A549 (cell line): ENCODE data around the gene TMEM88. TPM values are rescaled to one million over a fixed set of nuclear protein-coding genes. Genes with fewer than 3 reads are reported as not detected.

Source experiments
- ATAC-seq, 2 experiments: fragments of 200-7000 bp in 1 of 2; fragments of >200 bp in 1 of 2; cut with Nextera tagmentation in 1 of 2; cut with Tn5 transposase in 1 of 2; 3 replicates each; pipeline versions ENCODE4 v1.8.0 to v1.9.1; 2018 to 2020; ENCODE audit warnings: mild to moderate bottlenecking in 1 of 2, moderate library complexity in 1 of 2
- CTCF ChIA-PET: fragments of 300-600 bp; sonication (Branson Sonifier 250); formaldehyde crosslinking; extraction: SDS; loops from one replicate; lab custom pipeline; 2021; ENCODE audit warnings: antibody characterized with exemption, inconsistent platforms; lab: Yijun Ruan, JAX
- POLR2A ChIA-PET: fragments of 350-600 bp; formaldehyde crosslinking; extraction: SDS; loops from one replicate; lab custom pipeline; 2021; ENCODE audit warnings: antibody characterized with exemption, inconsistent platforms; lab: Yijun Ruan, JAX
- DNase-seq, 2 experiments: peaks; one replicate each; pipeline versions ENCODE4 v3.0.0 to v3.0.0-alpha.2; 2011 to 2016; ENCODE audit warnings: low read depth in 1 of 2, low spot score in 1 of 2
- FAIRE-seq: peaks from 2 replicates; lab custom pipeline; 2011; peaks lifted over from hg19 to GRCh38; lab: Jason Lieb, UNC
- H3K27ac ChIP-seq, 2 experiments: fragments of >200 bp; sonication (Bioruptor Twin); formaldehyde crosslinking; 3 replicates each; pipeline ENCODE4 v1.5.1; 2016 to 2017
- H3K4me1 ChIP-seq: fragments of >200 bp; sonication (Bioruptor Twin); formaldehyde crosslinking; 3 replicates; pipeline ENCODE4 v1.6.1; 2016
- H3K4me2 ChIP-seq: fragments of >200 bp; sonication (Bioruptor Twin); formaldehyde crosslinking; 3 replicates; pipeline ENCODE4 v1.6.1; 2016
- H3K4me3 ChIP-seq: fragments of >200 bp; sonication (Bioruptor Twin); formaldehyde crosslinking; 3 replicates; pipeline ENCODE4 v1.5.1; 2016
- H3K9me3 ChIP-seq: fragments of >200 bp; sonication (Bioruptor Twin); formaldehyde crosslinking; 3 replicates; pipeline ENCODE4 v1.6.1; 2016
- BHLHE40 ChIP-seq: IDR thresholded peaks from 2 replicates; pipeline ENCODE4 v1.6.1; 2012; ENCODE audit warnings: low read depth, low read length, inconsistent platforms
- CBX8 ChIP-seq: fragments of 200-600 bp; sonication (generic); IDR thresholded peaks from 2 replicates; pipeline ENCODE4 v1.6.1; 2016
- CHD4 ChIP-seq: fragments of 200-600 bp; sonication (generic); IDR thresholded peaks from 2 replicates; pipeline ENCODE4 v1.6.1; 2016; ENCODE audit warnings: antibody characterized with exemption, mild to moderate bottlenecking, borderline replicate concordance
- FOSB ChIP-seq: fragments of 250-450 bp; sonication (Bioruptor Pico); IDR thresholded peaks from 2 replicates; pipeline ENCODE4 v1.5.0; 2020; ENCODE audit warnings: mild to moderate bottlenecking, moderate library complexity
- FOSL2 ChIP-seq, 2 experiments: fragments of 450-650 bp in 1 of 2; fragments of >200 bp in 1 of 2; sonication (Bioruptor Twin) in 1 of 2; formaldehyde crosslinking; IDR thresholded peaks; 2 replicates each; pipeline versions ENCODE4 v1.5.0 to v1.6.1; 2016 to 2020; ENCODE audit warnings: mild to moderate bottlenecking in 1 of 2, moderate library complexity in 1 of 2
- FOXS1 ChIP-seq: fragments of 250-450 bp; sonication (Bioruptor Pico); IDR thresholded peaks from 2 replicates; pipeline ENCODE4 v1.5.0; 2020; ENCODE audit warnings: mild to moderate bottlenecking, moderate library complexity
- GATA3 ChIP-seq: IDR thresholded peaks from 2 replicates; pipeline ENCODE4 v1.6.1; 2012; ENCODE audit warnings: borderline replicate concordance
- HOXA7 ChIP-seq: fragments of 250-450 bp; sonication (Bioruptor Pico); IDR thresholded peaks from 2 replicates; pipeline ENCODE4 v1.5.0; 2020; ENCODE audit warnings: mild to moderate bottlenecking, moderate library complexity
- HOXB13 ChIP-seq: fragments of 250-450 bp; sonication (Bioruptor Pico); IDR thresholded peaks from 2 replicates; pipeline ENCODE4 v1.5.0; 2020; ENCODE audit warnings: low read depth, mild to moderate bottlenecking, moderate library complexity
- JUN ChIP-seq, 2 experiments: fragments of >200 bp; sonication (Bioruptor Twin); formaldehyde crosslinking; IDR thresholded peaks; 2 replicates in 1 of 2; 3 replicates in 1 of 2; pipeline ENCODE4 v1.6.1; 2016 to 2017
- KDM1A ChIP-seq: fragments of 200-600 bp; sonication (generic); IDR thresholded peaks from 2 replicates; pipeline ENCODE4 v1.6.1; 2016; ENCODE audit warnings: low read depth, mild to moderate bottlenecking
- KDM5A ChIP-seq: fragments of 200-600 bp; sonication (generic); IDR thresholded peaks from 2 replicates; pipeline ENCODE4 v1.6.1; 2016; ENCODE audit warnings: antibody characterized with exemption, mild to moderate bottlenecking
- MAFK ChIP-seq: fragments of 450-650 bp; IDR thresholded peaks from 2 replicates; pipeline ENCODE4 v1.6.1; 2014; ENCODE audit not compliant: partially characterized antibody
- NFE2L2 ChIP-seq: fragments of 150-350 bp; conservative IDR thresholded peaks from 2 replicates; pipeline ENCODE4 v1.6.1; 2014; ENCODE audit warnings: low read length
- PHF8 ChIP-seq: fragments of 200-600 bp; sonication (generic); IDR thresholded peaks from 2 replicates; pipeline ENCODE4 v1.6.1; 2016; ENCODE audit warnings: low read depth, mild to moderate bottlenecking, antibody characterized with exemption, moderate library complexity, borderline replicate concordance
- POLR2A ChIP-seq: IDR thresholded peaks from 2 replicates; pipeline ENCODE4 v1.6.1; 2012; ENCODE audit warnings: mild to moderate bottlenecking, low read length
- RAD21 ChIP-seq, 2 experiments: fragments of >200 bp in 1 of 2; sonication (Bioruptor Twin) in 1 of 2; formaldehyde crosslinking in 1 of 2; IDR thresholded peaks in 1 of 2; conservative IDR thresholded peaks in 1 of 2; 2 replicates in 1 of 2; 3 replicates in 1 of 2; pipeline ENCODE4 v1.6.1; 2012 to 2018; ENCODE audit warnings: inconsistent platforms in 1 of 2
- SREBF2 ChIP-seq: fragments of 450-650 bp; IDR thresholded peaks from 2 replicates; pipeline ENCODE4 v1.6.1; 2014; ENCODE audit warnings: mild to moderate bottlenecking, moderate library complexity
- TFCP2L1 ChIP-seq: fragments of 250-450 bp; sonication (Bioruptor Pico); IDR thresholded peaks from 2 replicates; pipeline ENCODE4 v1.5.0; 2021; ENCODE audit warnings: mild to moderate bottlenecking
- ZFP36 ChIP-seq: fragments of 450-650 bp; IDR thresholded peaks from 2 replicates; pipeline ENCODE4 v1.6.1; 2014; ENCODE audit warnings: borderline replicate concordance; ENCODE audit not compliant: partially characterized antibody
- WGBS: methylation state at CpG from one replicate; pipeline ENCODE4 v1.1.6; 2017; ENCODE audit errors: missing lambda C conversion rate; 5-methylcytosine and 5-hydroxymethylcytosine counted together
- polyA plus RNA-seq, 4 experiments: library from polyadenylated mRNA; depleted of rRNA in 3 of 4; stranded (reverse); fragments of >200 nt; fragmentation: RNase III in 1 of 4; extraction: RNeasy Plus Mini Kit Qiagen cat#74134 plus additional on column Dnase treatment in 1 of 4; gene quantifications; 2 replicates in 3 of 4; 3 replicates in 1 of 4; pipeline ENCODE4 v1.2.3, GENCODE V29; 2011 to 2017
- TF ChIP-seq, protein P1 (sequence below): fragments of 250-450 bp; sonication (Bioruptor Pico); IDR thresholded peaks from 2 replicates; pipeline ENCODE4 v1.5.0; 2020; ENCODE audit warnings: low read depth, mild to moderate bottlenecking, moderate library complexity
- TF ChIP-seq, protein P2 (sequence below): fragments of >200 bp; sonication (Bioruptor Twin); formaldehyde crosslinking; IDR thresholded peaks from 2 replicates; pipeline ENCODE4 v1.6.1; 2016
- TF ChIP-seq, protein P3 (sequence below): fragments of >200 bp; sonication (Bioruptor Twin); formaldehyde crosslinking; IDR thresholded peaks from 3 replicates; pipeline ENCODE4 v1.6.1; 2016
- TF ChIP-seq, protein P4 (sequence below): fragments of >200 bp; sonication (Bioruptor Twin); formaldehyde crosslinking; IDR thresholded peaks from 3 replicates; pipeline ENCODE4 v1.5.1; 2016

TMEM88 gene
- polyA plus RNA-seq, 2 of the 4 experiments (the other 2 are of a cell fraction) = 0.17 to 0.48 TPM

DNA sequence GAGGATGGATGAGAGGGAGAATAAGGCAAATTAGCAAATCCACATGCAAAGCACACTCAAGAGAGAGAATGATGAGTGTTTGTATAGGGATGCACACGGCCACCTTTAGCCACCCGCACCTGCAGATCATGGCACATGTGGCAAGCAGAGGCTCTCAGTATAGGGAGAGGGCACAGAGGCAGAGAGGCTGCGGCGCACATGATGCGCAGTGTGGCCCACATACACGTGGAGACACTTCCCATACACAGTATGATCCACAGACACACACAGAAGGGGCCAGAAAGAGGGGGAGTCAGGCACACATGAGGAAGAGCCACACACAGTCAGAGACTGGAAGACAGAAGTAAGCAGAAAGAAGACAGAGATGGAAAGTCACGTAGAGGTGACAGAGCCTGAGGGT lies 27.2 kb downstream of the TMEM88 start:
- ATAC-seq (no peak), DNase-seq (no peak), FAIRE-seq (no peak)
- H3K4me1 ChIP-seq = peaks cover 16% of the 10 kb centered on the region
- H3K27ac ChIP-seq = peak overlapping the region in 1 of 2 experiments; percentile 7; a peak in 1 of 6 replicates
- WGBS = 86% methylated on average over 7 of the region's 7 CpGs
- no peak overlapping the region for H3K4me2 ChIP-seq
- no peak overlapping the region for H3K4me3 ChIP-seq
- no peak for TF ChIP-seq SREBF2
- no peak for TF ChIP-seq FOXS1 (CRISPR knock-in tag)
- TF ChIP-seq, protein P1, sequence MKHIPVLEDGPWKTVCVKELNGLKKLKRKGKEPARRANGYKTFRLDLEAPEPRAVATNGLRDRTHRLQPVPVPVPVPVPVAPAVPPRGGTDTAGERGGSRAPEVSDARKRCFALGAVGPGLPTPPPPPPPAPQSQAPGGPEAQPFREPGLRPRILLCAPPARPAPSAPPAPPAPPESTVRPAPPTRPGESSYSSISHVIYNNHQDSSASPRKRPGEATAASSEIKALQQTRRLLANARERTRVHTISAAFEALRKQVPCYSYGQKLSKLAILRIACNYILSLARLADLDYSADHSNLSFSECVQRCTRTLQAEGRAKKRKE (CRISPR knock-in tag) = no peak
- TF ChIP-seq PHF8 = no peak
- no peak for TF ChIP-seq CBX8
- no peak for TF ChIP-seq HOXB13
- no peak for TF ChIP-seq POLR2A
- TF ChIP-seq, protein P2, sequence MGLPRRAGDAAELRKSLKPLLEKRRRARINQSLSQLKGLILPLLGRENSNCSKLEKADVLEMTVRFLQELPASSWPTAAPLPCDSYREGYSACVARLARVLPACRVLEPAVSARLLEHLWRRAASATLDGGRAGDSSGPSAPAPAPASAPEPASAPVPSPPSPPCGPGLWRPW = no peak
- TF ChIP-seq RAD21 (conservative IDR thresholded peaks at IDR 0.05 in 1 of 2, IDR thresholded peaks at IDR 0.05 in 1 of 2) = no peak
- TF ChIP-seq TFCP2L1 (CRISPR knock-in tag) = no peak
- TF ChIP-seq ZFP36 = no peak
- ChIA-PET CTCF (interaction anchor here (1.0 to 2.6 kb wide), 8 partner anchors 17 to 192 kb away, joined by 3 to 15 read pairs (median 4); no protein-coding TSS in a partner anchor), POLR2A (no interaction called here)
- H3K9me3 ChIP-seq = no peaks in the 10 kb centered on the region

DNA sequence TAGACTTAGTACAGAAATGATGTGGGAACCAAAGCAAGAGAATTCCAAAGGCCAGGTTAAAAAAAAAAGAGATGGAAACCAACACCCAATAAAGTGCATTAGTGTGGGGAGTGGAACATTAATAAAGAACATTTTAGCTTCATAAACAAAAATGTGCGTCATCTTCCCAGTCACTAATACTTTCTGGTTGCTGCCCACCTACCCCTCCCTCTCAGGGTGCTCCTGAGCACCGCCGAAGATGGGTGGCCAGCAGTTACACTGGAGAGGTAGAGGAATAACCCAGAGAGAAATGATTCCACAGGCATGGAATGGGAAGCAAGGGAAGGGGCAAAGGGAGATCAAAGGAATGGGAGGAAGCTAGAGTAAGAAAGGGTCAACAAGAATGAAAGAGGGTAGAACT lies 27.8 kb downstream of the TMEM88 start:
- no peak for ATAC-seq
- Histone ChIP-seq H3K4me3 (no peak overlapping the region), H3K4me1 (peaks cover 16% of the 10 kb centered on the region), H3K4me2 (peak overlapping the region; percentile 92), H3K9me3 (no peaks in the 10 kb centered on the region), H3K27ac (peak overlapping the region in 1 of 2 experiments; percentile 98; a peak in 3 of 6 replicates)
- no peak for FAIRE-seq
- DNase-seq = no peak
- no peak for TF ChIP-seq FOSB
- no peak for TF ChIP-seq ZFP36
- CTCF ChIA-PET = interaction anchor here (0.7 to 2.6 kb wide), 10 partner anchors 16 to 192 kb away, joined by 3 to 15 read pairs (median 4); partner anchors contain the start of gene NAA38
- WGBS = 97% methylated on average over 3 of the region's 3 CpGs
- POLR2A ChIA-PET = interaction anchor here (1.1 to 1.6 kb wide), 2 partner anchors 14 to 26 kb away, joined by 4 to 6 read pairs; partner anchors contain the start of gene NAA38

DNA sequence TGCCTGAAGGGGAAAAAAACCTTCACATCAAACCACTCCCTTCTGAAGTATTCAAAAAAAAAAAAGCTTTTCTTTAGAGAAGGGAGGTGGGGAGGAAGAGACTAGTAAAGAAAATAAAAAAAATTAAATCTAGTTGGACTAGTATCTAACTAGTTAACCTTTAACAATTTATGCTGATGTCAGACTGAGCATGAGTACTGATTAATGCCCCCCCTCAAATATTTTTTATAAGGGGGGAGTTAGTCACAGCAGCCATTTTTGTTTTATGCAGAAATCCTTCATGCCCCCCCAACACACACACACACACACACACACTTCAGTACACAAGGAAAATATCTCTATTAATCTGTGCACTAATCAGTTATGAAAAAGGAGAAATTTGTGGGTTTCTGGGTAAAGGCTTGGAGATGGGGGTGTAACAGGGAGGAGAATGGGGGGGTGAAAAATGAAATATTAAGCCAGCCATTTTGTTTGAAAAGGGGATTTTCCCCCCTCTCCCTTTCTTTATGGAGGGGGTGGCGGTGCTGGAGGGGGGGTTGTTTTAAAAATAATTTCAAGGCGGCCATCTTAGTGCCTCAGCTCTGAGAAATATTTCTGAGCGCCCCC lies 29.0 kb downstream of the TMEM88 start:
- TF ChIP-seq SREBF2 (no peak), GATA3 (peak; percentile 28; the same call in 1 of the 2 replicates), JUN (IDR thresholded peaks at IDR 0.05) (peak in 1 of 2 experiments; percentile 28; a peak in 1 of 5 replicates), BHLHE40 (no peak), KDM1A (no peak), NFE2L2 (no peak), FOSL2 (IDR thresholded peaks at IDR 0.05) (no peak), FOSL2 (CRISPR knock-in tag; IDR thresholded peaks at IDR 0.05) (peak; percentile 40; the same call in 1 of the 2 replicates), HOXB13 (no peak), CHD4 (no peak), FOXS1 (CRISPR knock-in tag) (0 out of 2 replicates have a peak, but pooled peaks have one; percentile 7), MAFK (peak; percentile 52), TFCP2L1 (CRISPR knock-in tag) (no peak), KDM5A (no peak), HOXA7 (CRISPR knock-in tag) (no peak)
- TF ChIP-seq, protein P3, sequence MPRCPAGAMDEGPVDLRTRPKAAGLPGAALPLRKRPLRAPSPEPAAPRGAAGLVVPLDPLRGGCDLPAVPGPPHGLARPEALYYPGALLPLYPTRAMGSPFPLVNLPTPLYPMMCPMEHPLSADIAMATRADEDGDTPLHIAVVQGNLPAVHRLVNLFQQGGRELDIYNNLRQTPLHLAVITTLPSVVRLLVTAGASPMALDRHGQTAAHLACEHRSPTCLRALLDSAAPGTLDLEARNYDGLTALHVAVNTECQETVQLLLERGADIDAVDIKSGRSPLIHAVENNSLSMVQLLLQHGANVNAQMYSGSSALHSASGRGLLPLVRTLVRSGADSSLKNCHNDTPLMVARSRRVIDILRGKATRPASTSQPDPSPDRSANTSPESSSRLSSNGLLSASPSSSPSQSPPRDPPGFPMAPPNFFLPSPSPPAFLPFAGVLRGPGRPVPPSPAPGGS = no peak
- TF ChIP-seq, protein P4, sequence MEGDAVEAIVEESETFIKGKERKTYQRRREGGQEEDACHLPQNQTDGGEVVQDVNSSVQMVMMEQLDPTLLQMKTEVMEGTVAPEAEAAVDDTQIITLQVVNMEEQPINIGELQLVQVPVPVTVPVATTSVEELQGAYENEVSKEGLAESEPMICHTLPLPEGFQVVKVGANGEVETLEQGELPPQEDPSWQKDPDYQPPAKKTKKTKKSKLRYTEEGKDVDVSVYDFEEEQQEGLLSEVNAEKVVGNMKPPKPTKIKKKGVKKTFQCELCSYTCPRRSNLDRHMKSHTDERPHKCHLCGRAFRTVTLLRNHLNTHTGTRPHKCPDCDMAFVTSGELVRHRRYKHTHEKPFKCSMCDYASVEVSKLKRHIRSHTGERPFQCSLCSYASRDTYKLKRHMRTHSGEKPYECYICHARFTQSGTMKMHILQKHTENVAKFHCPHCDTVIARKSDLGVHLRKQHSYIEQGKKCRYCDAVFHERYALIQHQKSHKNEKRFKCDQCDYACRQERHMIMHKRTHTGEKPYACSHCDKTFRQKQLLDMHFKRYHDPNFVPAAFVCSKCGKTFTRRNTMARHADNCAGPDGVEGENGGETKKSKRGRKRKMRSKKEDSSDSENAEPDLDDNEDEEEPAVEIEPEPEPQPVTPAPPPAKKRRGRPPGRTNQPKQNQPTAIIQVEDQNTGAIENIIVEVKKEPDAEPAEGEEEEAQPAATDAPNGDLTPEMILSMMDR = no peak
- TF ChIP-seq, protein P1 (CRISPR knock-in tag) = no peak
- TF ChIP-seq, all 56 proteins: peak for 5
- under 1% methylated on average over 3 of the region's 3 CpGs for WGBS
- peaks cover 26% of the 10 kb centered on the region for H3K4me1 ChIP-seq
- FAIRE-seq (no peak), ATAC-seq (no peak), DNase-seq (peak; percentile 57 to 66)
- H3K27ac ChIP-seq = peak overlapping the region; percentile 98
- CTCF ChIA-PET = interaction anchor here (0.6 to 2.6 kb wide), 4 partner anchors 12 to 624 kb away, joined by 3 to 15 read pairs (median 3); no protein-coding TSS in a partner anchor
- no peaks in the 10 kb centered on the region for H3K9me3 ChIP-seq
- peak overlapping the region; percentile 70 for H3K4me3 ChIP-seq
- POLR2A ChIA-PET = interaction anchor here (0.7 to 1.6 kb wide), 5 partner anchors 13 to 1954 kb away, joined by 3 to 7 read pairs (median 5); partner anchors contain the start of genes NAA38 and RNF227
- H3K4me2 ChIP-seq = peak overlapping the region; percentile 92
